OCI-LY7 (cell line): ENCODE data around the gene ATP6V0A4.

ENCODE experiments used
- CTCF ChIP-seq: fragments of 200-600 bp; sonication (generic); conservative IDR thresholded peaks from 2 replicates; pipeline ENCODE4 v1.5.1; 2014; ENCODE audit warnings: mild to moderate bottlenecking, antibody characterized with exemption, low read length, moderate library complexity, mixed read lengths
- EZH2phosphoT487 ChIP-seq: fragments of 200-600 bp; sonication (generic); IDR thresholded peaks from 2 replicates; pipeline ENCODE4 v1.6.1; 2018; ENCODE audit warnings: low read depth, borderline replicate concordance, mild to moderate bottlenecking, mixed run types, antibody characterized with exemption, low read length, moderate library complexity, mixed read lengths

DNA sequence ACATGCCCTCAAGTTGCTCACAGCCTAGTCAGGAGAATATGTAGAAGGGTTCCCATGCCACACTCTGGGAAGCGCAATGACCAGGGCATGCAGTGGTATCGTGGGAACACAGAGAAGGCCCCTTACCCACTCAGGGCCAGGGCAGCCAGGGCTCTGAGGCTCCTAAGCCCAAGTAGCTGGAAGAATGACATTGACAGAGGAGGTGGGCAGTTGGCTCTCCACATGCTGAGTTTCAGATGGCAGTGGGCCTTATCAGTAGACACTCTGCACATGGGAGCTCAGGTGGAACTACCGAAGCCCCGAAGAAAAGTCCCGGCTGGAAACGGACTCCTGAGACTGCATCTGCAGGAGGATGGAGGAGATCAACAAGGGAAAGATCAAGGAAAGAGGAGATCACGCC, 81.1 kb downstream of the ATP6V0A4 start:
- TF ChIP-seq CTCF, result no peak
- no peak for TF ChIP-seq EZH2phosphoT487
